Fibroblast of lung (primary cell): ENCODE results near the gene S100B.

ENCODE experiments used
- EZH2 ChIP-seq: IDR thresholded peaks from 2 replicates; pipeline ENCODE4 v1.5.1; 2012; ENCODE audit warnings: low read length, control low read depth, mild to moderate bottlenecking; ENCODE audit errors: missing control alignments
- TF ChIP-seq, protein P1 (sequence below), 2 donors: IDR thresholded peaks in 1 of 2; conservative IDR thresholded peaks in 1 of 2; 1 replicate in 1 of 2; 2 replicates in 1 of 2; pipeline ENCODE4 v1.5.1; 2011 to 2012; ENCODE audit warnings: low read length in 2 of 2, control low read depth in 1 of 2, inconsistent platforms in 1 of 2, low read depth in 1 of 2, mild to moderate bottlenecking in 1 of 2

DNA sequence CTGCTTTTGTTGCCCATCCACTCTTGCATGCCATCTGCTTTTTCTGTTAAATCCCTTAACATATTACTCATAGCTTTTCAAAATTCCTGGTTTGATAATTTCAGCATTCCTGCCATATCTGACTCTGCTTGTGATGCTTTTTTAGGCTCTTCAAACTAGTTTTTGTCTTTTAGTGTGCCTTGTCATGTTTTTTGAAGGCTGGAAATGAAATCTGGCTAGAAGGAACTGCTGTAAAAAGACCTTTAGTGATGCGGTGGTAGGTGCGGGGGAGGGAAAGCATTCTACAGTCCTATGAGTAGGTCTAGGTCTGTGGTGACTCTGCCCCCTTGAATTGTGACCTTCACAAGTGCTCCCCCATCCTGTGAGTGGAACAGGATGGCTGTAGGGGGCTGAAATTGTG lies 15.0 kb upstream of the S100B start:
- TF ChIP-seq, protein P1, sequence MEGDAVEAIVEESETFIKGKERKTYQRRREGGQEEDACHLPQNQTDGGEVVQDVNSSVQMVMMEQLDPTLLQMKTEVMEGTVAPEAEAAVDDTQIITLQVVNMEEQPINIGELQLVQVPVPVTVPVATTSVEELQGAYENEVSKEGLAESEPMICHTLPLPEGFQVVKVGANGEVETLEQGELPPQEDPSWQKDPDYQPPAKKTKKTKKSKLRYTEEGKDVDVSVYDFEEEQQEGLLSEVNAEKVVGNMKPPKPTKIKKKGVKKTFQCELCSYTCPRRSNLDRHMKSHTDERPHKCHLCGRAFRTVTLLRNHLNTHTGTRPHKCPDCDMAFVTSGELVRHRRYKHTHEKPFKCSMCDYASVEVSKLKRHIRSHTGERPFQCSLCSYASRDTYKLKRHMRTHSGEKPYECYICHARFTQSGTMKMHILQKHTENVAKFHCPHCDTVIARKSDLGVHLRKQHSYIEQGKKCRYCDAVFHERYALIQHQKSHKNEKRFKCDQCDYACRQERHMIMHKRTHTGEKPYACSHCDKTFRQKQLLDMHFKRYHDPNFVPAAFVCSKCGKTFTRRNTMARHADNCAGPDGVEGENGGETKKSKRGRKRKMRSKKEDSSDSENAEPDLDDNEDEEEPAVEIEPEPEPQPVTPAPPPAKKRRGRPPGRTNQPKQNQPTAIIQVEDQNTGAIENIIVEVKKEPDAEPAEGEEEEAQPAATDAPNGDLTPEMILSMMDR (conservative IDR thresholded peaks at IDR 0.05 in 1 of 2, IDR thresholded peaks at IDR 0.05 in 1 of 2; ENCODE audit: low read depth in 1 of 2, low read length in 2 of 2), result no peak
- TF ChIP-seq EZH2, result no peak
